COLO668 (cell line): ENCODE data around the gene KHSRP.
"Not testable (repeated sequence)": the region's sequence is repeated elsewhere in the genome, so short reads cannot be mapped to it uniquely, and the experiment has no call there.

Source experiments
- DNase-seq: peaks from one replicate; lab custom pipeline; 2025; ENCODE audit not compliant: unreplicated experiment; lab: John Stamatoyannopoulos, UW

Gene KHSRP

DNA sequence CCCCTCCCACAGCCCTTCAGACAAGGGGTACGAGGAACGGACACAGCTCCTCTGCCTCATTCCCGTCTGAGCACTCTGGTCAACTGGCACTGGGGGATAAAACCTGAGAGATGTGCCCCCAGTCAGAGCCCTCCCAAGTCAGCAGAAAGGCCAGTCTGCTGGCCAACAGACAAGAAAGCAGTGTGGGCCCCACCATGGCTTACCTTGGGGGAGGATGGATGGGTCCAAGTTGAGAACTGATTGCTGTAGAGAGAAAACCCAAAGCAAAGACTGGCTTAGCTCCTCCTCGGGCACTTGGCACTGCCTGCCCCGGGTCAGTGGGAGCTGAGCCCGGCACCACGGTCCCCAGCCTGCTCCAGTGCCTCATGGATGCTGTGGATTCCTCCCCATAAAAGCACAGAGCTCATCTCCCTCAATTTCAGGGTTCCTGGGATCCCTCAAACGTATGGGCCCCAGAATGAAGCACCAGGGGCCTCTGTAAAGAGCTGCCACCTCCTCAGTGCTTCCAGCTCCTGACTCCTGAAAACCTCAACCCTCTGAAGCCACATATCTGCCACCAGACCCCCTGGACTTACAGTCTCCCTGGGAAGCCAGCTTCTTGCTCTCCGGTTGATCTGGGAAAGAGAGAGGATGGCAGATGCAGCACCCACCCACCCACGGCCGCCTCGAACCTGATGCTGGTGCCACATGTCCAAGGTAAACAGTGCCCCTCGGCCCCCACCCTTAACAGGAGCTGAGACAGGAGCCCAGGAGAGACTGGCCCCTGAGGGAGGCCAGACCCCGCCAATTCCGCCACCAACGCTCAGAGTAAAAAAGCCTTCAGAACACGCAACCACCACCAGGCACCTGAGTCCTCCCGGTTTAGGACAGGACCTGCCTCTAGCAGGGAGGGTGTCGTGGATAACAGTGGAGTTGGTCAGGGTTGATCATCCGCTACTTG lies 3.3 kb downstream of the KHSRP start:
- DNase-seq = no peak

DNA sequence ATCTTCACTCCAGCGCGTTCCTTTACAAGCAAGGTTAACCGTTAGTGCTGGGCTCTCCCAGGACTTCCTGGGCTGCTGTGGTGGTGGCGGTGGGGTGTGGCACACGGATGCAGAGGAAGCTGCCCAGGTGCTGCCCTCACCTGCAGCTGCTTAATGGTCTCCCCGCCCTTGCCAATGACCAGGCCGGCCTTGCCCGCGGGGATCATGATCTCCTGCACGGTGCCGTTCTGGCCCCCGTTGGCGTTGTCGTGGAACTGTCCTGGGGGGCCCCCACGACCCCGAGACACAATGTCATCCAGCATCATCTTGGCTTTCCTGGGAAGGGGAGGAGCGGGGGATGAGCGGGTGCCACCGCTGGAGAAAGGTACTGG lies 6.1 kb downstream of the KHSRP start:
- DNase-seq = no peak

DNA sequence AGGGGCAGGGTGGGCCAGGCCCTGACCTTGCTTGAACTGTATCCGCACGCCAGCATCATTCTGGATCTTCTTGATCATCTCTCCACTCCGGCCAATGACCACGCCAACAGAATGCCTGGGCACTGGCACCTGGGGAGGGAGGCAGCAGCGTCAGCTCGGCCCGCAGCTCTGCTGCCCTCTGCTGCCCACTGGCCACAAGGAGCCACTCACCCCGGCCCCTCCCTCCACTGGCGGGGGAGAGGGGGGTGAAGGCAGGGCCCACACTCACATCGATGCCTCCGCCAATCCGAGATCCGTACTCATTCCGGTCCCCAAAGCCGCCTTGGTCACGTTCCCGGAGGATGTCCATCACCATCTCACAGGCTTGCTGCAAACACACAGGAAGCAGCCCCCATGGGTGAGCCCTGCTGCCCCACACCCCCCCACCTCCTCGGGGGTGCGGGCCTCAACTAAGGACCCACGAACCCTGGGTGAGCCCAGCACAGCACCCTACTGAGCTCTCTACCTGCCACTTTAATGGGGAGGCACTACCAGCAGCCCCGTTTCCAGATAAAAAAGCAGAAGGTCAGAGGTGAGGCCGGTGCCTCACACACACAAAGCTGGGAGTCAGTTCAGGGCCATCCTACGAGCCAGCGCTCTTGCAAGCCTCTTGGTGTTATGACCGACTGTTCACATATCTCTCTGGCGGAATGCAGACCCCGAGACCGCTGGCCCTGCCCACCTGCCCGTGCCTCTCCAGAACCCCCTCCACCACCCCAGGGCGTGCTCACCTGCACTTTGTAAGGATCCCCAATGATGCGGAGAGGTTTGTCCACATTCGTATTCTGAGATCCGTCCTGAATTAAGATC lies 6.7 kb downstream of the KHSRP start:
- DNase-seq = no peak

DNA sequence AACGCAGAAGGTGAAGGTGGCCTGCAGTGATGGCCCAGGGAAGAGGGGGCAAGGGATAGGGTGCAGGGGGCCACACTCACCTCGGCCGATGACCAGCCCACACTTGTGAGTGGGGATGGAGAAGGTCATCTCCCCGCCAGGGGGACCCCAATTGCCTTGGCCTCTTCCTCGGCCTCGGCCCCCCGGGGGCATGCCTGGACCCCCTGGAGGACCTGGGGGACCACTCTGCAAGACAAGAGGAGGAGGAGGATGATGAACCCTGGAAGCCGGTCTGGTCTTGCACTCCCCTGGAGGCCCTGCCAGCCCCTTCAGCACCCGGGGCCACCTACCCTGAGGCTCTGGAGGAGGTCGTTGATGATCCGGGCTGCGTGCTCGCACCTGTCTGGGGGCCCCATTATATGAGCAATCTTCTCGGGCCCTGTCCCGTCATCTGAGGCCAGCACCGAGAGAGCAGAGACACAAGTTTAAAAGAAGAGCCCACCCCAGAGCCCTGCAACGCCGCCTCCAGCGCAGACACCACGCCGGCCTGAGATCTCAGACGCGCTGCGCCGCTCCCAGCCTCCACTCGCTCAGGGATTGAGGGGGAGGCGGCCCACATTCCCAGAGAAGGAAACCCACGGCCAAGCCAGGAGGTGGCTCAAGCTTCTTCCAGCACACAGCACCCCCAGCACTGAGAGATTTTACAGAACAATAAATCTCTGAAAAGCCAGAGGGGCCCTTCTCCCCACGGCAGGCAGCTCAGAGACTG lies 7.8 kb downstream of the KHSRP start:
- no peak for DNase-seq

DNA sequence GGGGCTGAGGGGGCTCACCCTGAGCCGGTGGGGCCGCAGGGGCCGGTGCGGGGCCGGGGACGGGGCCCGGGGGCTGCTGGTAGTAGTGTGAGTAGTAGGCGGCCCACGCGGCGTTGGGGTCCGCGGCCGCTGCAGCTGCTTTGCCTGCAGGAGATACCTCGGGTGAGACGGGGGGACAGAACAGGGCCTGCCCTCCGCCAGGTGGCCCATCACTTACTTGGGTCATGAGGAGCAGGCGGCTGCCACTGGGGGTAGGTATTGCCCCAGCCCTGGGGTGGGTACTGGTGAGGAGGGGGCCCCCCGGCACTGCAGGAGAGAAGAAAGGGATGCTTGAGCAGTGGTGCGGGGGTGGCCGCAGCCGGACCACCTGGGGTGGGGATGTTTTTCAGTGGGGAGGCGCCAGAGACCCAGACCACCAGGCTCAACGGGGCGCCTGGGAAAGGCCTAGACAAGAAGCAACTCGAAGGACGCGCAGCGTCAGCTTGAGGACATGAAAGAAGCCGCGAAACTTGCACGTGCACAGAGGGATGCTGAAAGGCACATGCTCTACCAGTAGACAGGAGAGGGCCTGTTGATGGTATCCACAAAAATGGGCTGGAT lies 8.9 kb downstream of the KHSRP start:
- DNase-seq = no peak

DNA sequence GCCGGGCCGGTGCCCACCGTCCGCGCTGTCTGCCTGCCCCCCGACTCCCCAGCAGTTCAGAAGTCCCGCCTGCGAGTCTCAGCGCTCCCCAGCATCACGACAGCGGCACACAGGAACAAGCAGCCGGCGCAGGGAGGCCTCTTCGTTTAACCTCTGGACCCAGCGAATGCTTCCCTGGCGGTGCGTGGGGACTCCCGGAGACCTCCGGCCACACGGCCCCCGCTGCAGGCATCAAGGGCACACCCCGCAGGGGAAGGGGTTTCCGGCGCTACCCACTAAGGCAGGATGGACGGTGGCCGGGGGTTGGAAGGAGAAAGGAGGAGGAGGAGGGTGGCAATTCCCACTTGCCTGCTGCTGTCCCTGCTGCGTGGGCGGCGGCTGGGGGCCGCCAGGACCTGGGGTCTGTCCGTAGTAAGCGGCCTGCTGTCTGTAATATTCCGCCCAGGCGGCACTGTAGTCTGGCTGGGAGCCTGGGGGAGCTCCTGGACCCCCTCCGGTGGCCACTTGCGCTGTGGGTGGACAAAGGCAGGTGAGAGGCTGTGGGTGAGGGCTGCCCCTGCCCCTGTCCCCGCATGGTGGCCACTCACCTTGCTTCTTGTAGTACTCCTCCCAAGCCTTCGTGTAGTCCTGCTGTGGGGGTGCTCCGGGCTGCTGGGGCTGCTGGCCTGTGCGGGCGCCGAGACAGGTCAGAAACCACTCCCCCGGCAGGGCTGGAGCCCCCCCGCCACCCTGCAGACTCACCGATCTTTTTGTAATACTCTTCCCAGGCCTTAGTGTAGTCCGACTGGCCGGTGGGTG lies 9.6 kb downstream of the KHSRP start:
- DNase-seq = no peak

DNA sequence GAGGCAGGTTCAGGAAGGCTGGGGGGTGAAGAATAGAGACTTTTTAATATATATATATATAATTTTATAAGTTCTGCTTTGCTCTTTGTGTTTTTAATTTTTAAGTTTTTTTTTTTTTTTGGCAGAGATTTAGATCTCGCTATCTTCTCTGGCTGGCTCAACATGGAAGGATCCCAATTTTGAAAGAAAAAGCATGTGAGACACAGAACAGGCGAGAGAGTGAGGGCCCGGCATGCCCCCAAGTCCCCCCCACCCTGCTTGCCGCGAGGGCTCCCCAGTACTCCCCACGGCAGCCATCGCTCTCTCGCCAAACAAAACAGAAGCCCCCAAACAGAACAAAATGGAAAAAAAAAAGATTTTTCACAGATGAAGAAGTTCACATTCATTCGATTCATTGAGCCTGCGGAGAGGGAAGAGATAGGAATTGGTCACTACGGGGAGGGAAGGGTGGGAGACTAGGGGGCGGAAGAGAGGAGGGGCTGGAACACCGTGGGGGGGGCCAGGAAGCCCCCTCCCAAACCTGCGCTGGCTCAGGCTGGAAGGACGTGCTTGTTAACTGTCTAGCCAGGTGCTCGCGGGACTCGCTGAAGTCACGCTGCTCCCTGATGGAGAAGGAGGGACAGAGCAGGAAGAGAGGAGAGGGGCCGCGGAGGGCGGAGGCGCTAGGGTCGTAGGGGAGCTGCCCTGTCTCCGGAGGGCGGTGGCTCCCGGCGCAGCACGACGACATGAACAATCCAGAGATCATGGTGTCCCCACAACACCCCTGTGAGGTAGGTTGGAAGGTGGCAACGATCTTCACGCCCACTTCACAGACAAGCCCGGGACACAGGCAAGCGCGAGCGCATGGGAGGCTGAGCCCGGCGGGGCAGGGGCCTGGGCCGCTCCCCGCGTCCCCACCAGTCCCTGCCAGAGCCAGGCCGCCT lies 10.6 kb downstream of the KHSRP start:
- no peak for DNase-seq

DNA sequence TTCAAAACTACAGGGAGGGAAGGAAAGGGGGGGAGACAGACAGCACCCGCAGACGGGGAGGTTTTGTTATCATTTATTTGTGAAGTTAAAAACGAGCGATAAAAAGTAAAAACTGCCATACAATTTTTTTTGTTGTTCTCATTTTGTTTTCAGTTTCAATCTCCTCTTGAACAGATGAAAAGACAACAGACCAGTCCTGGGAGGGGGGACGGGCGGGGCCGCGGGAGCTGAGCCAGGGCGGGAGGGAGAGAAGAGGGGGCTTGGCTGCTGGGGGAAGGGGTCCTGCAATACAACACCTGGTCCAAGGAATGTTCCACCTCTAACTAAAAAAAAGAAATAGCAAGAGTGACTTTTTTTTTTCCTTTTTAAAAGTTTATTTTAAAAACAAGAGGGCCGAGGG lies 11.3 kb downstream of the KHSRP start:
- no peak for DNase-seq

DNA sequence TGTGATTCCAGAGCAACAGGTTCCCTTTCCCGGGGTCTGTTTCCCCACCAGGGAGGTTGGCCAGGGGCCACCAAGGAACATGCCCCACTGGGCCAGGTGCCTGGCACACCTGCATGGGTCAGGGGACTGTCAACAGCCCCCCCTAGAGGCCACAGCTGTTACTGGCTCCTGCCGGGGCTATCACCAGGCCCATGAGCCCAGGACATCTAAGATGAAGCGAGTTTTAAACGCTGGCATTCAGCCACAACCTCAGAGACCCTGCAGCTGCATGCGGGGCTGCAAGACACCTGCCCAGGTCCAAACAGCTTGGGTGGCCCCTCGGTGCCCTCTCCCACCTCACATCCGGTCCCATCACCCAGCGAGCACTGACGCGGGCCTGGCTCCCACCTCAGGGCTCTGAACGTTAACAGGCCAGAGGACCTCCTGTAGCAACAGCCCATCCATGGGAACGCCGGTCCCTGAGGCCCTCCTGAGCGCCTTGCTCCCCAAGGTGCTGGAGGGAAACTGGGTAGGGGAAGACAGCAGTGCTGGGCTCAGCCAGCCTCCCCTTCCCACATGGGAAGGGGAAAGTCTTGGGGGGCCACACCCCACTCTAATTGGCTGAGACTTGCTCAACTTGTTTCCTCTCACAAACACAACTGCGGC lies 12.0 kb downstream of the KHSRP start:
- peak; percentile 59 for DNase-seq

DNA sequence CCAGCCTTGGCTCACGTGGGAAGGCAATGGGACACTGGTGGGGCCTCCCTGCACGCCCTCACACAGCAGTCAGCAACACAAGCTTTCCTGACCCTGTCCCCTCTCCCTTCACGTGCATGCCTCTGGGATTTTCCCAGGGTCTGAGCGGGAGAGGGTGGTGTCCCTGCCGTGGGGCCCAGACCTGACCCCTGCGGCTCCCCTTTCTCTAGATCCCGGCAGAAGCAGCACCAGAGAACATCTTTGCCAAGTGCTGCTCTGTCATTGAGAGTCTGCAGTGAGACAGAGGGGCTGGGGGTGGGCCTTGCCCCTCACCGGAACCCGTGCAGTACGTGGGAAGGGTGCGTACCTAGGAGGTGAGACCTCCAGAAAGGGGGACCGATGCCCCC lies 12.6 kb downstream of the KHSRP start:
- DNase-seq = no peak

DNA sequence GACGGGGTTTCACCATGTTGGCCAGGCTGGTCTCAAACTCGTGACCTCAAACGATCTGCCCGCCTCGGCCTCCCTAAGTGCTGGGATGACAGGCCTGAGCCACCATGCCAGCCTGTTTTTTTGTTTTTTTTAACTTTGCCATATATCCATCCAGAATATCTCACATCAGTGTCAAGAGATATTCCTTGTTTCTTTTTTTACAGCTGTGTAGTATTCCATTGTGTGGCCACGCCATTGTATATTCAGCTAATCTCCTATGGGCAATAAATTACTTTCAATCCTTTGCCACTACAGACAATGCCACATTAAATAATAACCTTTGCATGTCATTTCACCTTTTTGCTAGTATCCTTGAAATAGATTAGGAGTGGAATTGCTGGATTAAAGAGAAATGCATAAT lies 15.3 kb downstream of the KHSRP start:
- DNase-seq = no peak

DNA sequence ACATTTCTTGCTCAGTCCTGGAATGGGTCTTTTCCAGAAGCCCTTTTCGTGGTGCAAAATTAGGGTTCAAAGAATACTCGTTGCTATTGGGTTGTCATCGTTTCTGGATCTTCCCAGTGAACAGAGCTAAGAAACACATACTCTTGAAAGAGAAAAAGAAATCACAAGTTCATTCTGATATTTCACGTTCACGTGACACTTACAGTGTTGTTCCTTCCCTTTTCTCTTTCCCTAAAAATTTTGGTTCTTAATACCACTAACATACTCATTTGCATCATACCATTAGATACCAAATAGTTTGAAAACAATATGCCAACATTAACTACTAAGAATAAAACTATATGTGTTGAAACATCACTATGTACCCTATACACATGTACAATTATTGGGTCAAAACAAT lies 18.2 kb downstream of the KHSRP start:
- no peak for DNase-seq

DNA sequence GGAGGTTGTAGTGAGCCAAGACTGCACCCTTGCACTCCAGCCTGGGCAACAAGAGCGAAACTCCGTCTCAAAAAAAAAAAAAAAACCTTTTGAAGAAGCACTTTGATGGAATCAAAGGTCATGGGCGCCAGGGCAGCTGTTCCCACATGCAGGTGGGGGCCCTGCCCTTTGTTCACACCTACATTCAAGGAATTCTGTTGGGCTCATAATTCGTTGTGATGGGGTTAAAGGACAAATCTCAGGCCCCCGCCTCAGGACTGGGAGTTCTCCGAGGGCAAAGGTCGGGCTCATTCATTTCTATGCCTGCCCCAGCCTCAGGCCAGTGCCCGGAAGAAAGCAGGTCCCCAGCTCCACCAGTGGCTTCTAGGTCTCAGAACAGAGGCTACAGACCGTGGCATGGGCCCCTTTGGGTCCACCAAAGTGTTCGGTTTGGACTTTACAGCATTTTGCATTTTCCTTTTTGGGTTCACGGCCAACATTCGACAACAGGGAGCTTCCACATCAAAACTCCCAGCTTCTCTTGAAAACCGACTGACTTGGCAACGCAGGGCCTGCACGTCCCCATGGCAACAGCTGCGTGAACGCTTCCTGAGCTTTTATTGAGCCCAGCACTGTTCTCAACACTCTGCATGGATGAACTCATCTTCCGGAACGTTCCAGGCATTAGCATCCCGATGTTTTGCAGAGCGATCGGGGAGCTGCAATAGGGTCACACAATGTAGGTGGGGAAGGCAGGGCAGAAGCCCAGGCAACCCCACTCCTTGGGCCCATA lies 21.6 kb downstream of the KHSRP start:
- DNase-seq = peak; percentile 16

DNA sequence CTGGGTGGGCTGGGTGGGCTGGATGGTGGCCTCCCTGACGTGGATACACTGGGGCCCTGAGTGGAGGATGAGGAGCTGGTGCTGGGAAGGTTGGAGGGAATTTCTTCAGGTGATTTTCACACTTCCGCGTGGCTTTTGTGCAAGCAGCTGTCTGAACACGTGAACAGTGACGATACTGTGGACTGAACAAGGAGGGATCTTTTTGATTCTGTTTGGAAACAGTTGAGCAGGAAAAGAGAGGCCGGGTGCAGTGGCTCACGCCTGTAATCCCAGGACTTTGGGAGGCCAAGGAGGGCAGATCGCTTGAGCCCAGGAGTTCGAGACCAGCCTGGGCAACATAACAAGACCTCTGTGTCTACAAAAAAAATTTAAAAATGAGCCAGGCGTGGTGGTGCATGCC lies 22.6 kb downstream of the KHSRP start:
- DNase-seq = no peak

DNA sequence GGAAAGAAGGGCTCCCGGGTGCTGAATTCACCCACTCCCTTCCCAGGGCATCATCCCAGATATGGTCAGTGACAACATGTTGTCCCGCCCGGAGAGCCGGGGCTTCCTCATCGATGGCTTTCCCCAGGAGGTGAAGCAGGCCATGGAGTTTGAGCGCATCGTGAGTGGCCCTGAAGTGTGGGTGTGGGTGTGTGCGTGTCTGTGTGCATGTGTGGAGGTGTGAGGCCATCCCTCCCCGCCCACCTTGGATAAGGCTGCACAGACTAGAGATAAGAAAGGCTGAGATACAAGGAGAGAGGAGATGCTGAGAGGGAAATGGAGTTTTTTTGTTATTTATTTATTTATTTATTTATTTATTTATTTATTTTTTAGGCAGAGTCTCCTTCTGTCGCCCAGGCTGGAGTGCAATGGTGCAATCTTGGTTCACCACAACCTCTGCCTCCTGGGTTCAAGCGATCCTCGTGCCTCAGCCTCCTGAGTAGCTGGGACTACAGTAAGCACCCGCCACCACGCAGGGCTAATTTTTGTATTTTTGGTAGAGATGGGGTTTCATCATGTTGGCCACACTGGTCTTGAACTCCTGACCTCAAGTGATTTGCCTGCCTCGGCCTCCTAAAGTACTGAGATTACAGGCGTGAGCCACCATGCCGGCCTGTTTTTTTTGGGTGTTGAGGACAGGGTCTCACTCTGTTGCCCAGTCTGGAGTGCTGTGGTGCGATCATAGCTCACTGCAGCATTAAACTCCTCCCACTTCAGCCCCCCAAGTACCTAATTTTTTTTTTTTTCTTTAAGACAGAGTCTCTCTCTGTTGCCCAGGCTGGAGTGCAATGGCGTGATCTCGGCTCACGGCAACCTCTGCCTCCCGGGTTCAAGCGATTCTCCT lies 24.3 kb downstream of the KHSRP start:
- DNase-seq = not testable (repeated sequence)

DNA sequence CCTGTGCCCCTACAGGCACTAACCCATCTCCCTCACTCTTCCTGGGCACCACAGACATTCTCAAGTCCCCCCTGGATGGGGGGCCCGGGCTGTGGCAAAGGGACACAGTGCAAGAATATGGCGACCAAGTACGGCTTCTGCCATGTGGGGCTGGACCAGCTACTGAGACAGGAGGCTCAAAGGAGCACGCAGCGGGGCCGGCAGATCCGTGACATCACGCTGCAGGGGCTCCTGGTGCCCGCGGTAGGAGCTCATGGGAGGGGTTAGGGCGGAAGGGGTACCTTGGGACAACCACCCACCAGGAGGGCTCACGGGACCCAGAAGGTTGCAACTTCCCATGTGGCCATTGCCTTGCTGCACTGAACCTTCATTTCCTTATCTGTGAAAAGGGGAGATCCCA lies 28.3 kb downstream of the KHSRP start:
- DNase-seq = no peak

DNA sequence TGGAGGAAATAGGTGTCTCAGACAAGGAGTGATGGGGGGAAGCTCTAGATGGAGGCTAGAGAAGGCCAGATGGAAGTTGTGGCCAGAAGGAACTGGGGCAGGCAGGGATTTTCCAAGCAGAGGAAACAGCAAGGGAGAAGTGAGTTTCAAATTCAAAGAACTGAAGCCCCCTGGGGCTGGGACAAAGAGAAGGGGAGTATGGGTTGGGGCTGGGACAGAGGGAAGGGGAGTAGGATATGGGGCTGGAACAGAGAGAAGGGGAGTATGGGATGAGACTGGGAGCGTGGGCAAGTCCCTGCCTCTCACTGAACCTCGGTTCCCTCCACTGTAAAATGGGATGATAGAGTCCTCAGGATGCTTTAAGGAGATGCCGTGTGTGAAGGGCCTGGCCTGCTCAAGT lies 29.8 kb downstream of the KHSRP start:
- DNase-seq = no peak
